ENCODE results near the gene RBM8A. TPM values are rescaled to one million over a fixed set of nuclear protein-coding genes. Genes with fewer than 3 reads are reported as not detected.

The RBM8A gene
- total RNA-seq, 4 donors from 2014 or later = 108 to 143 (median 124) TPM

GRCh38 chr1:145874646-145875045, 52.6 kb downstream of the RBM8A start:
- Histone ChIP-seq H3K4me1 (peaks cover 0 to 8% of the 10 kb centered on the region in 2 donors), H3K4me3 (replicated peaks in 1 of 3) (no peak overlapping the region), H3K27me3 (no peaks in the 10 kb centered on the region), H3K9me3 (no peaks in the 10 kb centered on the region), H3K27ac (no peak overlapping the region), H3K36me3 (no peaks in the 10 kb centered on the region)
- no peak for DNase-seq
- no peak for TF ChIP-seq CTCF (IDR thresholded peaks at IDR 0.05)
- TF ChIP-seq POLR2A (IDR thresholded peaks at IDR 0.05) = no peak
- 92 to 94% methylated on average over 12 of the region's 12 CpGs for WGBS, 2 donors
- intact Hi-C loops (cut with DNase I) = no loop called here

GRCh38 chr1:145871994-145872924, 55.0 kb downstream of the RBM8A start:
- TF ChIP-seq CTCF (IDR thresholded peaks at IDR 0.05) (no peak), POLR2A (IDR thresholded peaks at IDR 0.05) (no peak)
- WGBS, 2 donors = 30 to 31% methylated on average over 38 to 47 of the region's 47 CpGs

More at GRCh38 chr1:145871994-145872924, 55.0 kb downstream of the RBM8A start:
- peak overlapping the region in 2 of 3 donors; percentile 11 to 30 for H3K4me3 ChIP-seq (replicated peaks in 1 of 3)
- H3K36me3 ChIP-seq = no peaks in the 10 kb centered on the region
- peaks cover 0 to 8% of the 10 kb centered on the region in 2 donors for H3K4me1 ChIP-seq
- no peaks in the 10 kb centered on the region for H3K9me3 ChIP-seq
- DNase-seq = peak in 1 of 2 donors; percentile 26
- intact Hi-C loops (cut with DNase I) = no loop called here
- H3K27me3 ChIP-seq = no peaks in the 10 kb centered on the region
- peak overlapping the region in 2 of 3 donors; percentile 30 to 40 for H3K27ac ChIP-seq

Other genes with a start within 250 kb of the RBM8A start
- gene PDZK1, start 220.1 kb downstream of the RBM8A start, total RNA-seq = under 1 TPM in 3 of 4 donors, not detected in 1; 0.27 to 0.56 (median 0.29) TPM
- gene CD160, start 208.0 kb downstream of the RBM8A start, total RNA-seq = not detected
- 10 to 100 TPM; 17.2 to 33.9 (median 25.4) TPM for gene RNF115, start 103.4 kb downstream of the RBM8A start, total RNA-seq
- gene POLR3C, start 103.3 kb downstream of the RBM8A start, total RNA-seq = 10 to 100 TPM; 28.0 to 36.5 (median 32.7) TPM
- 1 to 10 TPM; 2.4 to 4.6 (median 3.4) TPM for gene NUDT17, start 81.9 kb downstream of the RBM8A start, total RNA-seq
- 10 to 100 TPM; 16.9 to 22.8 (median 20.3) TPM for gene PIAS3, start 68.4 kb downstream of the RBM8A start, total RNA-seq
- gene ANKRD35, start 41.6 kb downstream of the RBM8A start, total RNA-seq = 1 to 10 TPM in 3 of 4 donors, under 1 TPM in 1; 0.58 to 3.8 (median 1.7) TPM
- 1 to 10 TPM; 3.0 to 7.3 (median 5.0) TPM for gene ITGA10, start 17.4 kb downstream of the RBM8A start, total RNA-seq
- 10 to 100 TPM; 30.6 to 42.1 (median 37.3) TPM for gene PEX11B, start 8.8 kb downstream of the RBM8A start, total RNA-seq
- 10 to 100 TPM; 18.7 to 26.9 (median 20.3) TPM for gene LIX1L, start 30.5 kb upstream of the RBM8A start, total RNA-seq
- gene ANKRD34A, start 37.1 kb upstream of the RBM8A start, total RNA-seq = 1 to 10 TPM in 2 of 4 donors, under 1 TPM in 2; 0.13 to 2.0 (median 0.97) TPM
- 10 to 100 TPM; 12.5 to 36.4 (median 22.7) TPM for gene POLR3GL, start 37.2 kb upstream of the RBM8A start, total RNA-seq
- gene TXNIP, start 69.1 kb upstream of the RBM8A start, total RNA-seq = 1,000 to 10,000 TPM in 2 of 4 donors, 100 to 1,000 TPM in 2; 739 to 2,947 (median 1,128) TPM
- not detected for gene HJV, start 94.3 kb upstream of the RBM8A start, total RNA-seq
- 1 to 10 TPM in 3 of 4 donors, under 1 TPM in 1; 0.89 to 3.5 (median 2.5) TPM for gene NBPF10, start 217.3 kb upstream of the RBM8A start, total RNA-seq

Data from thyroid gland (tissue), 4 donors.